ENCODE data around the gene GBP4. TPM values are rescaled to one million over a fixed set of nuclear protein-coding genes. Genes with fewer than 3 reads are reported as not detected.

GBP4 gene
- total and polyA plus RNA-seq, 12 donors = 2.9 to 46.5 (median 10.4) TPM

DNA sequence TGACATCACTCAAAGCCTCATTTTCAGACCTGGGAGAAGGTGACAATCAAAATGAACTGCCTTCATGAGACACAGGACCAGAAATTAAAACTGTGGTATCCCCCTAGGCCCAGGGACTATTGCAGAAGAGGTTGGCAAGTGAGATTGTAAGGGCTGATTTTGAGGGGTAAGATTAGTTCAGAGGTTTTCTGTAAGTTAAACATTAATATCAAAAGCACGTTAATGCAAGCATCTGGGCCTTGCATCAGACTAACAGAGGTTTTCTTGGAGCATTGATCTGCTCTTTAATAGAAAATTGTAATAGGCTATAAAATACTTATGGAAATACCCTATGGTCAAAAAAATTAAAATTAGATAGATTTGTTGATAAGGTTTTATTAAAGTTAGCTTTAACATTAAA, 14.6 kb upstream of the GBP4 start:
- DNase-seq (no peak), ATAC-seq (no peak)
- Histone ChIP-seq H3K36me3 (no peaks in the 10 kb centered on the region), H3K27ac (no peak overlapping the region), H3K4me3 (no peak overlapping the region), H3K27me3 (no peaks in the 10 kb centered on the region), H3K4me1 (no peaks in the 10 kb centered on the region), H3K9me3 (peaks cover 0 to 26% (median 3%) of the 10 kb centered on the region in 11 donors)
- intact Hi-C loops (cut with DNase I) = no loop called here
- 89 to 98% methylated on average over 1 of the region's 1 CpG for WGBS, 2 donors
- TF ChIP-seq, protein P1, sequence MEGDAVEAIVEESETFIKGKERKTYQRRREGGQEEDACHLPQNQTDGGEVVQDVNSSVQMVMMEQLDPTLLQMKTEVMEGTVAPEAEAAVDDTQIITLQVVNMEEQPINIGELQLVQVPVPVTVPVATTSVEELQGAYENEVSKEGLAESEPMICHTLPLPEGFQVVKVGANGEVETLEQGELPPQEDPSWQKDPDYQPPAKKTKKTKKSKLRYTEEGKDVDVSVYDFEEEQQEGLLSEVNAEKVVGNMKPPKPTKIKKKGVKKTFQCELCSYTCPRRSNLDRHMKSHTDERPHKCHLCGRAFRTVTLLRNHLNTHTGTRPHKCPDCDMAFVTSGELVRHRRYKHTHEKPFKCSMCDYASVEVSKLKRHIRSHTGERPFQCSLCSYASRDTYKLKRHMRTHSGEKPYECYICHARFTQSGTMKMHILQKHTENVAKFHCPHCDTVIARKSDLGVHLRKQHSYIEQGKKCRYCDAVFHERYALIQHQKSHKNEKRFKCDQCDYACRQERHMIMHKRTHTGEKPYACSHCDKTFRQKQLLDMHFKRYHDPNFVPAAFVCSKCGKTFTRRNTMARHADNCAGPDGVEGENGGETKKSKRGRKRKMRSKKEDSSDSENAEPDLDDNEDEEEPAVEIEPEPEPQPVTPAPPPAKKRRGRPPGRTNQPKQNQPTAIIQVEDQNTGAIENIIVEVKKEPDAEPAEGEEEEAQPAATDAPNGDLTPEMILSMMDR (IDR thresholded peaks at IDR 0.05) = no peak

DNA sequence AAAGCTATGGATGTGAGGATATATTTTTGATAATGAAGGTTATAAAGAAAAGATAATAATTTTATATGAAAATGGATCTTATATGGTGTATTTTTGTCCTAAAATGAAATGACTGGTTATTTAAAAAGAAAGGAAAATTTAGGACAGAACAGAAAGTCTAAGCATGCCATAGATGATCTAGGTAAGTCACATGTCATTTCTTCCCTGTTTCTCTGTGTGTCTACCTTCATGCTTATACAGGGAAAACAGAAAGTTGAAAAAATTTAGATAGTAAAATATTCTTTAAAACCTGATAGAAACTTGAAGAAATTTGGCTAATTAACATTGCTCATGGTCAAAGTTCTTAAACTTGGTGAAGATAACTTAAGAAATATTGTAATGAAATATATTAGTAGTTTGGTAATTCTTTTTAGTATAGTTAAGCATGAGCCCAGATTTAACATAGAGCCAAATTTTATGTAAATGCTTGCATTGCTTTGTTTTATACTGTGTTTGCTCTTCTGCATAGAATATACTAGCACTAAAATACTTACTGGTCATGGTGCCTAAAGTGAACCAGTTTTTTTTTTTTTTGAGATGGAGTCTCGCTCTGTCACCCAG, 12.4 kb upstream of the GBP4 start:
- intact Hi-C loops (cut with DNase I) = no loop called here
- H3K27ac ChIP-seq = no peak overlapping the region
- ATAC-seq = no peak
- no peaks in the 10 kb centered on the region for H3K4me1 ChIP-seq
- TF ChIP-seq, protein P1 (IDR thresholded peaks at IDR 0.05) = no peak
- peaks cover 0 to 26% (median 3%) of the 10 kb centered on the region in 11 donors for H3K9me3 ChIP-seq
- H3K36me3 ChIP-seq = no peaks in the 10 kb centered on the region
- no peak for DNase-seq
- no peaks in the 10 kb centered on the region for H3K27me3 ChIP-seq
- H3K4me3 ChIP-seq = no peak overlapping the region
- 94 to 96% methylated on average over 1 of the region's 1 CpG for WGBS, 2 donors

DNA sequence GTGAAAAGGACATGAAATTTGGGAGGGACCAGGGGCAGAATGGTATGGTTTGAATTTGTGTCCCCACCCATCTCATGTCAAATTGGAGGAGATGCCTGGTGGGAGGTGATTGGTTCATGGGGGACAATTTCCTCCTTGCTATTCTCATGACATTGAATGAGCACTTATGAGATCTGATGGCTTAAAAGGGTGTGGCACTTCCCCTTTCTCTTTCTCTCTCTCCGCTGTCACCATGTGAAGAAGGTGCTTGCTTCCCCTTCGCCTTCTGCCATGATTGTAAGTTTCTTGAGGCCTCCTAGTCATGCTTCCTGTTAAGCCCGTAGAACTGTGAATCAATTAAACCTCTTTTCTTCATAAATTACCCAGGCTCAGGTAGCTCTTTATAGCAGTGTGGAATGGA, 7.6 kb upstream of the GBP4 start:
- intact Hi-C loops (cut with DNase I) = loop anchor here in 1 of 10 donors (10.0 kb wide), 1 partner anchor 58 kb away; no protein-coding TSS in a partner anchor
- no peak for DNase-seq
- H3K27ac ChIP-seq = no peak overlapping the region
- no peak for ATAC-seq
- peaks cover 0 to 3% (median 1%) of the 10 kb centered on the region in 9 donors for H3K4me1 ChIP-seq
- H3K36me3 ChIP-seq = no peaks in the 10 kb centered on the region
- H3K4me3 ChIP-seq = no peak overlapping the region
- peaks cover 0 to 34% (median 16%) of the 10 kb centered on the region in 11 donors for H3K9me3 ChIP-seq
- H3K27me3 ChIP-seq = no peaks in the 10 kb centered on the region
- 89 to 91% methylated on average over 3 of the region's 3 CpGs for WGBS, 2 donors
- TF ChIP-seq, protein P1 (IDR thresholded peaks at IDR 0.05) = no peak

DNA sequence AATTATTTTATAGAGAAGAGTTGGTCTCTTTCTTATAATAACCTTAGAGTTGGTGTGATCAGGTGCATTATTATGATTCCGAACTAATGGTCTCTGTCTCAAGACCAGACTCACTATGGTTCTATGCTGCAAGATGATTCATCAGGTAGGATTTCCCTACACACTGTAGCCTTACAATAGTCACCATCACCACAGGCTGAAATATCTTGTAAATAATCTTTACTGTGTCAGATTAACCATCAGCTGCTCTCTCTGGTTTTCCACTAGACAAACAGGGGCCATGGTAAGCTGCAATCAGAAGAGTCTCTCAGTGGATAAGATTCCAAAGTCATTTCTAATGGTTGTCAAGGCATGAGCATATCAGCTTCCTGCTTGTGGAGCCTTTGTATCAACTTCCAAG, 4.4 kb upstream of the GBP4 start:
- peaks cover 0 to 22% (median 12%) of the 10 kb centered on the region in 11 donors for H3K9me3 ChIP-seq
- no peak for ATAC-seq

More for the DNA sequence above, 4.4 kb upstream of the GBP4 start:
- H3K27me3 ChIP-seq = no peaks in the 10 kb centered on the region
- DNase-seq = no peak
- no peak overlapping the region for H3K4me3 ChIP-seq
- TF ChIP-seq, protein P1 (IDR thresholded peaks at IDR 0.05) = no peak
- H3K36me3 ChIP-seq = no peaks in the 10 kb centered on the region
- H3K4me1 ChIP-seq = peaks cover 0 to 25% (median 19%) of the 10 kb centered on the region in 9 donors
- H3K27ac ChIP-seq = no peak overlapping the region
- 98 to 100% methylated on average over 1 of the region's 1 CpG for WGBS, 2 donors
- intact Hi-C loops (cut with DNase I) = loop anchor here in 1 of 10 donors (10.0 kb wide), 1 partner anchor 62 kb away; no protein-coding TSS in a partner anchor
